Effector memory CD8-positive, alpha-beta T cell (primary cell): ENCODE data around the gene WDCP.

Experiments
- ATAC-seq: fragments of 150-1000 bp; cut with Tn5 transposase; replicated peaks from 2 replicates; pipeline ENCODE4 v1.10.0; 2021; ENCODE audit warnings: mild to moderate bottlenecking, moderate library complexity
- DNase-seq, 3 experiments: peaks; one replicate each; pipeline ENCODE4 v3.0.0; 2021
- H3K27ac Mint-ChIP-seq, 2 donors: one replicate each; pipeline ENCODE4 v1.8.0; 2022; ENCODE audit warnings: mild to moderate bottlenecking in 2 of 2, mixed read lengths in 2 of 2, moderate library complexity in 2 of 2
- H3K27me3 Mint-ChIP-seq, 2 donors: one replicate each; pipeline ENCODE4 v1.8.0; 2022; ENCODE audit warnings: mixed read lengths in 2 of 2
- H3K36me3 Mint-ChIP-seq: one replicate; pipeline ENCODE4 v1.8.0; 2022; ENCODE audit warnings: mild to moderate bottlenecking, moderate library complexity, mixed read lengths; ENCODE audit not compliant: insufficient read depth
- H3K4me1 Mint-ChIP-seq, 2 donors: one replicate each; pipeline ENCODE4 v1.8.0; 2022; ENCODE audit warnings: low read depth in 2 of 2, mixed read lengths in 2 of 2
- H3K4me3 Mint-ChIP-seq, 2 donors: one replicate each; pipeline ENCODE4 v1.8.0; 2022; ENCODE audit warnings: mild to moderate bottlenecking in 2 of 2, mixed read lengths in 2 of 2, moderate library complexity in 2 of 2
- H3K9me3 Mint-ChIP-seq, 2 donors: one replicate each; pipeline ENCODE4 v1.8.0; 2022; ENCODE audit warnings: mixed read lengths in 2 of 2

Gene WDCP

GRCh38 chr2:24077879-24078278, 30.7 kb upstream of the WDCP start:
- Mint-ChIP-seq H3K4me1 (peaks cover 15 to 30% of the 10 kb centered on the region in 2 donors), H3K36me3 (peaks cover 10% of the 10 kb centered on the region), H3K4me3 (peak overlapping the region; percentile 93 to 95), H3K27me3 (no peaks in the 10 kb centered on the region), H3K9me3 (no peaks in the 10 kb centered on the region), H3K27ac (peak overlapping the region in 1 of 2 donors; percentile 25)
- ATAC-seq (no peak), DNase-seq (no peak)

GRCh38 chr2:24077535-24077877, 30.3 kb upstream of the WDCP start:
- DNase-seq (no peak), ATAC-seq (no peak)

GRCh38 chr2:24076849-24077534, 29.8 kb upstream of the WDCP start:
- Mint-ChIP-seq H3K4me3 (peak overlapping the region; percentile 93 to 95), H3K27me3 (no peaks in the 10 kb centered on the region), H3K4me1 (peaks cover 15 to 36% of the 10 kb centered on the region in 2 donors), H3K9me3 (no peaks in the 10 kb centered on the region), H3K27ac (peak overlapping the region; percentile 97), H3K36me3 (peaks cover 10% of the 10 kb centered on the region)
- peak; percentile 34 for ATAC-seq
- DNase-seq: no peak

More at GRCh38 chr2:24077535-24077877, 30.3 kb upstream of the WDCP start:
- peaks cover 6% of the 10 kb centered on the region for H3K36me3 Mint-ChIP-seq
- no peaks in the 10 kb centered on the region for H3K9me3 Mint-ChIP-seq
- H3K27ac Mint-ChIP-seq: peak overlapping the region; percentile 97
- no peaks in the 10 kb centered on the region for H3K27me3 Mint-ChIP-seq
- H3K4me3 Mint-ChIP-seq: peak overlapping the region; percentile 93 to 95
- H3K4me1 Mint-ChIP-seq: peaks cover 15 to 31% of the 10 kb centered on the region in 2 donors

GRCh38 chr2:24075915-24076848, 29.0 kb upstream of the WDCP start, which contains the start of gene SF3B6:
Gene SF3B6 (minus strand): TSS chr2:24076326. CDS start chr2:24076229, 97 bp downstream.
- Mint-ChIP-seq H3K27me3 (no peaks in the 10 kb centered on the region), H3K4me3 (peak within 1 kb of the TSS; percentile 93 to 95), H3K9me3 (no peaks in the 10 kb centered on the region), H3K27ac (peak within 1 kb of the TSS; percentile 97), H3K36me3 (peaks cover 9% of the 10 kb centered on the region), H3K4me1 (peaks cover 15 to 36% of the 10 kb centered on the region in 2 donors)
- ATAC-seq (peak; percentile 83), DNase-seq (peak; percentile 98 to 100 (median 99))

GRCh38 chr2:24075259-24075658, 28.1 kb upstream of the WDCP start:
- DNase-seq (no peak), ATAC-seq (no peak)
- Mint-ChIP-seq H3K36me3 (peaks cover 10% of the 10 kb centered on the region), H3K27ac (peak overlapping the region; percentile 97), H3K27me3 (no peaks in the 10 kb centered on the region), H3K9me3 (no peaks in the 10 kb centered on the region), H3K4me1 (peaks cover 15 to 36% of the 10 kb centered on the region in 2 donors), H3K4me3 (peak overlapping the region; percentile 93 to 95)

- Mint-ChIP-seq H3K4me1 (peaks cover 15 to 50% of the 10 kb centered on the region in 2 donors), H3K9me3 (no peaks in the 10 kb centered on the region), H3K36me3 (peaks cover 15% of the 10 kb centered on the region), H3K4me3 (peak overlapping the region in 1 of 2 donors; percentile 43), H3K27ac (no peak overlapping the region), H3K27me3 (no peaks in the 10 kb centered on the region)
- no peak for ATAC-seq
- DNase-seq: no peak
Observed at GRCh38 chr2:24073816-24074215, 26.6 kb upstream of the WDCP start.

- no peak for ATAC-seq
- H3K4me3 Mint-ChIP-seq: no peak overlapping the region
- H3K4me1 Mint-ChIP-seq: peaks cover 12 to 40% of the 10 kb centered on the region in 2 donors
- H3K27me3 Mint-ChIP-seq: no peaks in the 10 kb centered on the region
- H3K9me3 Mint-ChIP-seq: no peaks in the 10 kb centered on the region
- H3K27ac Mint-ChIP-seq: peak overlapping the region in 1 of 2 donors; percentile 49
- H3K36me3 Mint-ChIP-seq: peaks cover 27% of the 10 kb centered on the region
- DNase-seq: no peak
Observed at GRCh38 chr2:24072259-24072658, 25.1 kb upstream of the WDCP start.

GRCh38 chr2:24065341-24065740, 18.1 kb upstream of the WDCP start:
- Mint-ChIP-seq H3K4me1 (peaks cover 0 to 14% of the 10 kb centered on the region in 2 donors), H3K27me3 (no peaks in the 10 kb centered on the region), H3K27ac (no peak overlapping the region), H3K36me3 (peaks cover 24% of the 10 kb centered on the region), H3K4me3 (no peak overlapping the region), H3K9me3 (no peaks in the 10 kb centered on the region)
- DNase-seq (no peak), ATAC-seq (no peak)

- no peaks in the 10 kb centered on the region for H3K9me3 Mint-ChIP-seq
- H3K27ac Mint-ChIP-seq: no peak overlapping the region
- no peaks in the 10 kb centered on the region for H3K4me1 Mint-ChIP-seq
- DNase-seq: no peak
- no peak for ATAC-seq
- no peak overlapping the region for H3K4me3 Mint-ChIP-seq
- no peaks in the 10 kb centered on the region for H3K36me3 Mint-ChIP-seq
- no peaks in the 10 kb centered on the region for H3K27me3 Mint-ChIP-seq
Observed at GRCh38 chr2:24058564-24059271, 11.5 kb upstream of the WDCP start.

- ATAC-seq: no peak
- no peaks in the 10 kb centered on the region for H3K27me3 Mint-ChIP-seq
- H3K9me3 Mint-ChIP-seq: no peaks in the 10 kb centered on the region
- no peak overlapping the region for H3K27ac Mint-ChIP-seq
- DNase-seq: no peak
- no peaks in the 10 kb centered on the region for H3K36me3 Mint-ChIP-seq
- no peaks in the 10 kb centered on the region for H3K4me1 Mint-ChIP-seq
- H3K4me3 Mint-ChIP-seq: no peak overlapping the region
Observed at GRCh38 chr2:24055750-24056149, 8.6 kb upstream of the WDCP start.

- no peak overlapping the region for H3K4me3 Mint-ChIP-seq
- ATAC-seq (no peak), DNase-seq (no peak)
- H3K4me1 Mint-ChIP-seq: peaks cover 0 to under 1% of the 10 kb centered on the region in 2 donors
- no peaks in the 10 kb centered on the region for H3K27me3 Mint-ChIP-seq
- no peaks in the 10 kb centered on the region for H3K36me3 Mint-ChIP-seq
- H3K9me3 Mint-ChIP-seq: no peaks in the 10 kb centered on the region
- H3K27ac Mint-ChIP-seq: no peak overlapping the region
Observed at GRCh38 chr2:24054366-24055010, 7.3 kb upstream of the WDCP start.

GRCh38 chr2:24052951-24053350, 5.8 kb upstream of the WDCP start:
- H3K4me3 Mint-ChIP-seq: no peak overlapping the region
- H3K4me1 Mint-ChIP-seq: peaks cover 3 to 8% of the 10 kb centered on the region in 2 donors
- peaks cover 3% of the 10 kb centered on the region for H3K36me3 Mint-ChIP-seq
- DNase-seq (no peak), ATAC-seq (no peak)
- no peaks in the 10 kb centered on the region for H3K27me3 Mint-ChIP-seq
- no peak overlapping the region for H3K27ac Mint-ChIP-seq
- no peaks in the 10 kb centered on the region for H3K9me3 Mint-ChIP-seq

- H3K27ac Mint-ChIP-seq: no peak overlapping the region
- no peaks in the 10 kb centered on the region for H3K27me3 Mint-ChIP-seq
- DNase-seq (no peak), ATAC-seq (no peak)
- H3K4me1 Mint-ChIP-seq: peaks cover 12 to 18% of the 10 kb centered on the region in 2 donors
- peaks cover 13% of the 10 kb centered on the region for H3K36me3 Mint-ChIP-seq
- no peak overlapping the region for H3K4me3 Mint-ChIP-seq
- H3K9me3 Mint-ChIP-seq: no peaks in the 10 kb centered on the region
Observed at GRCh38 chr2:24051833-24052232, 4.6 kb upstream of the WDCP start.
